Right atrium auricular region (tissue), 2 donors: Measurements from ENCODE around the gene PIK3CD. TPM values are rescaled to one million over a fixed set of nuclear protein-coding genes. Genes with fewer than 3 reads are reported as not detected.
"Not testable (repeated sequence)": the region's sequence is repeated elsewhere in the genome, so short reads cannot be mapped to it uniquely, and the experiment has no call there.

Experiments
- DNase-seq: peaks from one replicate; pipeline ENCODE4 v3.0.0-alpha.2; 2019; ENCODE audit warnings: low spot score
- H3K27ac ChIP-seq, 2 donors: fragments of 200-600 bp; sonication (generic); 1 replicate in 1 of 2; 2 replicates in 1 of 2; pipeline ENCODE4 v1.5.1; 2016 to 2019
- H3K27me3 ChIP-seq, 2 donors: fragments of 200-600 bp; sonication (generic); one replicate each; pipeline versions ENCODE4 v1.5.1 to v1.6.0; 2017 to 2019
- H3K36me3 ChIP-seq: fragments of 200-600 bp; sonication (generic); one replicate; pipeline ENCODE4 v1.5.1; 2016
- H3K4me1 ChIP-seq, 2 donors: fragments of 200-600 bp; sonication (generic); one replicate each; pipeline versions ENCODE4 v1.5.1 to v1.6.0; 2017 to 2019
- H3K4me3 ChIP-seq, 2 donors: fragments of 200-600 bp; sonication (generic); 1 replicate in 1 of 2; 2 replicates in 1 of 2; pipeline ENCODE4 v1.5.1; 2017 to 2019; ENCODE audit warnings: mild to moderate bottlenecking in 1 of 2, moderate library complexity in 1 of 2
- H3K9me3 ChIP-seq, 2 donors: fragments of 200-600 bp; sonication (generic); one replicate each; pipeline ENCODE4 v1.5.1; 2019
- total RNA-seq, 2 donors: library from RNA; depleted of rRNA; stranded (reverse); fragments of >200 nt; gene quantifications; one replicate each; pipeline ENCODE4 v1.1.0, GENCODE V29; 2016
- TF ChIP-seq, protein P1 (sequence below), 2 donors: fragments of 200-600 bp; sonication (generic); IDR thresholded peaks; one replicate each; pipeline ENCODE4 v1.5.1; 2019; ENCODE audit warnings: antibody characterized with exemption in 2 of 2

Gene PIK3CD
- total RNA-seq, 2 donors from 2014 or later, result 4.7 to 7.4 TPM

DNA sequence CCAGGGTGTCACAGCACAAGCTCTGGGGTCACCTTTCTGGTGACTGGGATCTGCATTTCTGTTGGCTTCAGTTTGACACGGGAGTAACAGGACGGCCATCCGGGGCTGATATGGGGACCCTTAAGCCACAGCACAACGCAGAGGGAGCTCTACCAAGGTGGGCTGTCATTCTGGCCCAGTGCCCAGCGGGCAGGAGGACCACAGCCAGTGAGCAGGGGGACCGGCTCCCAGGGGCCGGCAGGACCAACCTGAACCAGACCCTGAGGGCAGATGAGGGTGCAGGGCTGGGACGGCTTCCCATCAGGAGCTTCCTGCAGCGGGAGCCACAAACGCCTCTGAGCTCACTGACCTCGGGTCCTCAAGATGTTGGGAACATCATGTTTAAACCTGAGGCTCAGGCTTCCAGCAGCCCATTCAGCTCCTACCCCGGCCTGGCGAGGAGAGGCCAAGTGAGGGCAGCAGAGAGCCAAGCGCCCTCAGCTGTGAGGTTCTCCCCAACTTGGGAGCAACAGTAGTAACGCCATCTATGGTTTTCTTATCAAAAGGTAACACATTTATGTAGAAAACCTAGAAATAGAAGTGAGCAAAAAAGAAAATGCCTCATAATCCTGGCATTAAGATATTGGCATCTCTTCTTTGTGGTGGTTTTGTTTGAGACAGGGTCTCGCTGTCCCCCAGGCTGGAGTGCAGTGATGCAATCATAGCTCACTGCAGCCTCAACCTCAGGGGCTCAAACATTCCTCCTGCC is 36.0 kb upstream of the PIK3CD start:
- Histone ChIP-seq H3K4me1 (no peaks in the 10 kb centered on the region), H3K9me3 (no peaks in the 10 kb centered on the region), H3K36me3 (peaks cover 23% of the 10 kb centered on the region), H3K4me3 (no peak overlapping the region), H3K27me3 (no peaks in the 10 kb centered on the region), H3K27ac (no peak overlapping the region)
- TF ChIP-seq, protein P1, sequence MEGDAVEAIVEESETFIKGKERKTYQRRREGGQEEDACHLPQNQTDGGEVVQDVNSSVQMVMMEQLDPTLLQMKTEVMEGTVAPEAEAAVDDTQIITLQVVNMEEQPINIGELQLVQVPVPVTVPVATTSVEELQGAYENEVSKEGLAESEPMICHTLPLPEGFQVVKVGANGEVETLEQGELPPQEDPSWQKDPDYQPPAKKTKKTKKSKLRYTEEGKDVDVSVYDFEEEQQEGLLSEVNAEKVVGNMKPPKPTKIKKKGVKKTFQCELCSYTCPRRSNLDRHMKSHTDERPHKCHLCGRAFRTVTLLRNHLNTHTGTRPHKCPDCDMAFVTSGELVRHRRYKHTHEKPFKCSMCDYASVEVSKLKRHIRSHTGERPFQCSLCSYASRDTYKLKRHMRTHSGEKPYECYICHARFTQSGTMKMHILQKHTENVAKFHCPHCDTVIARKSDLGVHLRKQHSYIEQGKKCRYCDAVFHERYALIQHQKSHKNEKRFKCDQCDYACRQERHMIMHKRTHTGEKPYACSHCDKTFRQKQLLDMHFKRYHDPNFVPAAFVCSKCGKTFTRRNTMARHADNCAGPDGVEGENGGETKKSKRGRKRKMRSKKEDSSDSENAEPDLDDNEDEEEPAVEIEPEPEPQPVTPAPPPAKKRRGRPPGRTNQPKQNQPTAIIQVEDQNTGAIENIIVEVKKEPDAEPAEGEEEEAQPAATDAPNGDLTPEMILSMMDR (IDR thresholded peaks at IDR 0.05), result peak; percentile 14 to 63
- DNase-seq, result no peak

DNA sequence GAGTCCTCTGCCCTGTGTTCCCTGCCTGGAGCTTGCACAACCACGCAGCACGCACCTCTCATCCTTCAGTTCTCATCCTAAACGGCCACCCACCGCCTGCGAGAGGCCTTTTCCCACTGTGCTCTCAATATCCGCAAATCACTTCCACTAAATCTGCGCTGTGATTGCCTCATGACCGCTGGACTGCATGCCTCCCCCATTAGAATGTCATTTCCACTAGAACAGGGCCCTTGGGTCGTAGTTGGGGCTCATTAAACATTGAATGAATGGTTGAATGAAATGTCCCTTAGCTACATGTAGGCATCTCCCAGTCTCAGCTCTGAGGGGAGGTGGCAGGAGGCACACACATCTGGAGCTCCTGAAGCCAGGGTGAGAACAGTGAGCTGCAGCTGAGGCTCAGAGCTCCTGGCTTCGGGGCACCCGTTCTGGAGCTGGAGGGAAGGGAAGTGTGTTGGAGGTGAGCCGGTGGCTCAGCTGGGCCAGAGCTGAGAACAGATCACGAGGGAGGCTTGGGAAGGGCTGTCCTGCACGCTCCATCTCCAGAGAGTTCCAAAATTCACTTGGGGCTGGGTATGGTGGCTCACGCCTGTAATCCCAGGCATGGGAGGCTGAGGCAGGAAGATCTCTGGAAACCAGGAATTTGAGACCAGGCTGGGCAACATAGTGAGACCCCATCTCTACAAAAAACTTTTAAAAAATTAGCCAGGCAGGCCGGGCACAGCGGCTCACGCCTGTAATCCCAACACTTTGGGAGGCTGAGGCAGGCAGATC is 32.4 kb upstream of the PIK3CD start:
- no peak for DNase-seq
- H3K27ac ChIP-seq, result no peak overlapping the region
- H3K4me1 ChIP-seq, result no peaks in the 10 kb centered on the region
- H3K4me3 ChIP-seq, result no peak overlapping the region
- H3K36me3 ChIP-seq, result no peaks in the 10 kb centered on the region
- no peaks in the 10 kb centered on the region for H3K9me3 ChIP-seq
- TF ChIP-seq, protein P1 (IDR thresholded peaks at IDR 0.05), result no peak
- no peaks in the 10 kb centered on the region for H3K27me3 ChIP-seq

DNA sequence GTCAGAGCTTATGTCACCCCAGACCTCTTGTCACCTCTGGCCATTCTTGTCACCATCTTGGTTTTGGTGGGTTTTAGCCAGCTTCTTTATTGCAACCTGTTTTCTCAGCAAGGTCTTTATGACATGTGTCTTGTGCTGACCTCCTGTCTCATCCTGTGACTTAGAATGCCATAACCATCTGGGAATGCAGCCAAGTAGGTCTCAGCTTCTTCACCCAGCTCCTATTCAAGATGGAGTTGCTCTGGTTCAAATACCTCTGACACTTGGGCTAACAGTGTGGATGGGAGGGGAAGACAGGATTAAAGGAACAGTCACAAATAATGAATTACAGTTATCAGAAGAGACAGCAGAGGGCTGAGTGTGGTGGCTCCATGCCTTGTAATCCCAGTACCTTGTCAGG is 30.5 kb upstream of the PIK3CD start:
- H3K4me1 ChIP-seq, result no peaks in the 10 kb centered on the region
- H3K27ac ChIP-seq, result no peak overlapping the region
- H3K27me3 ChIP-seq, result no peaks in the 10 kb centered on the region
- H3K36me3 ChIP-seq, result no peaks in the 10 kb centered on the region
- H3K9me3 ChIP-seq, result no peaks in the 10 kb centered on the region
- no peak overlapping the region for H3K4me3 ChIP-seq
- TF ChIP-seq, protein P1 (IDR thresholded peaks at IDR 0.05), result no peak
- DNase-seq, result no peak

DNA sequence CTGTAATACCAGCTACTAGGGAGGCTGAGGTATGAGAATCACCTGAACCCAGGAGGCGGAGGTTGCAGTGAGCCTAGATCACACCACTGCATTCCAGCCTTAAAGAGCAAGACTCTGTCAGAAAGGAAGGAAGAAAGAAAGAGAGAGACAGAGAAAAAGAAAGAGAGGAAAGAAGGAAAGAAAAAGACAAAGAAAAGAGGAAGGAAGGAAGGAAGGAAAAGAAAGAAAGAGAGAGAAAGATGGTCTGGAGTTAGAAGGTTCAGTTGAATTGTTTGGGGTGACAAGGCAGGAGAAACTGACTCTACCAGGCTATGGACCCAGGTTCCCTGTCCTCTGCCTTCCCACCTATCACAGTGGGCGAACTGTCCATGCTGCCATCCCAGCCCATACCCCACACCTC is 27.4 kb upstream of the PIK3CD start:
- Histone ChIP-seq H3K27ac (no peak overlapping the region), H3K4me3 (no peak overlapping the region), H3K36me3 (no peaks in the 10 kb centered on the region), H3K27me3 (no peaks in the 10 kb centered on the region), H3K9me3 (no peaks in the 10 kb centered on the region), H3K4me1 (peaks cover 0 to 11% of the 10 kb centered on the region in 2 donors)
- DNase-seq, result no peak
- TF ChIP-seq, protein P1 (IDR thresholded peaks at IDR 0.05), result no peak

DNA sequence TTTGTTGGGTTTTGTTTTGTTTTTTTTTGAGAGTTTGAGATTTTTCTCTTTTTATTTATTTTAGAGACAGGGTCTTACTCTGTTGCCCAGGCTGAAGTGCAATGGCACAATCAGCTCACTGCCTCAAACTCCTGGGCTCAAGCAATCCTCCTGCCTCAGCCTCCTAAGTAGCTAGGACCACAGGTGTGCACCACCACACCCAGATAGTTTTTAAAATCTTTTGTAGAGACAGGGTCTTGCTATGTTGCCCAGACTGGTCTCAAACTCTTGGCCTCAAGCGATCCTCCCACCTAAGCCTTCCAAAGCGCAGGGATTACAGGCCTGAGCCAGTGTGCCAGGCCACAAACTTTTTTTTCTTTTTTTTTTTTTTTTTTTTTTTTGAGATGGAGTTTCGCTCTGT is 26.5 kb upstream of the PIK3CD start:
- DNase-seq, H3K36me3 ChIP-seq, H3K27ac ChIP-seq, H3K9me3 ChIP-seq, H3K4me3 ChIP-seq, H3K27me3 ChIP-seq: not testable (repeated sequence)
- peaks cover 0 to 11% of the 10 kb centered on the region in 2 donors for H3K4me1 ChIP-seq

DNA sequence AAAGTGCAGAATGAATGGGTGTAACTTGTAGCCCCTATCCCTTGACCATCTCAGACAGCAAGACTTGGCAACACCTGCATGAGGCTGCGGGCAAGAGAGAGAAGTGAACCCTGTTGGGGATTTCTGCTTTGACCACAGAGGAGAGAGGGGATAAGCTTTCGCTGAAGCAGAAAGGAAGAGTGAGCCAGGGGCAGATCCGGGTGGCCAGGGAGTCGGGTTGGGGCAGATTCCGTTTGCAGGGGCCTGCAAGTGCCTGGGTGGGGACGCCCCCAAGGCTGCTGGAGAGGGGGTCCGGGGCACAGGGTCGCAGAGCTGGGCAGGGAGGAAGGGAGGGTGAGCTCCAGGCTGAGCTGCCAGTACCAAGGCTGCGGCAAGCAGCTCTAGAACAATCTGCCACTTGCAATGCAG is 25.3 kb upstream of the PIK3CD start:
- Histone ChIP-seq H3K27me3 (no peaks in the 10 kb centered on the region), H3K4me1 (peaks cover 0 to 11% of the 10 kb centered on the region in 2 donors), H3K9me3 (no peaks in the 10 kb centered on the region), H3K36me3 (no peaks in the 10 kb centered on the region), H3K27ac (no peak overlapping the region), H3K4me3 (no peak overlapping the region)
- no peak for DNase-seq
- TF ChIP-seq, protein P1 (IDR thresholded peaks at IDR 0.05), result no peak
